ENCODE data around the gene HUWE1. TPM values are rescaled to one million over a fixed set of nuclear protein-coding genes. Genes with fewer than 3 reads are reported as not detected.
"Not testable (repeated sequence)": the region's sequence is repeated elsewhere in the genome, so short reads cannot be mapped to it uniquely, and the experiment has no call there.

The HUWE1 gene
- total and polyA plus RNA-seq, 7 donors = 34.4 to 253 (median 132) TPM

DNA sequence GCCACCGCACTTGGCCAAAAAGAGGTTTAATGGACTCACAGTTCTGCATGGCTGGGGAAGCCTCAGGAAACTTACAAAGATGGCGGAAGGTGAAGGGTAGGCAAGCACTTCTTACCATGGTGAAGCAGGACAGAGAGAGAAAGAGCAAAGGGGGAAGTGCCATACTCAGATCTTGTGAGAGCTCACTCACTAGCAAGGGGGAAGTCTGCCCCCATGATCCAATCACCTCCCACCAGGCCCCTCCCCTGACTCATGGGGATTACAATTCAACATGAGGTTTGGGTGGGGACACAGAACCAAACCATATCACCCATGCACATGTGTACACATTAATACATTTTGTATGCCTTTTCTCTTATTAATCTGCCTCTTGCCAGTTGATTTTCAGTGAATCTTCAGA is 175.2 kb downstream of the HUWE1 start:
- 94 to 100% (median 100%) methylated on average over 1 to 2 of the region's 2 CpGs for WGBS, 3 donors
- Histone ChIP-seq H3K27me3 (ENCODE audit: insufficient read depth in 3 of 3, low read length in 2 of 3) (peaks cover 0 to 4% (median 0%) of the 10 kb centered on the region in 3 donors), H3K36me3 (ENCODE audit: insufficient read depth in 1 of 2, low read depth in 1 of 2) (no peaks in the 10 kb centered on the region), H3K27ac (no peak overlapping the region), H3K4me1 (no peaks in the 10 kb centered on the region), H3K9me3 (no peaks in the 10 kb centered on the region), H3K4me3 (no peak overlapping the region)
- intact Hi-C loops (cut with DNase I) = no loop called here
- TF ChIP-seq, protein P1, sequence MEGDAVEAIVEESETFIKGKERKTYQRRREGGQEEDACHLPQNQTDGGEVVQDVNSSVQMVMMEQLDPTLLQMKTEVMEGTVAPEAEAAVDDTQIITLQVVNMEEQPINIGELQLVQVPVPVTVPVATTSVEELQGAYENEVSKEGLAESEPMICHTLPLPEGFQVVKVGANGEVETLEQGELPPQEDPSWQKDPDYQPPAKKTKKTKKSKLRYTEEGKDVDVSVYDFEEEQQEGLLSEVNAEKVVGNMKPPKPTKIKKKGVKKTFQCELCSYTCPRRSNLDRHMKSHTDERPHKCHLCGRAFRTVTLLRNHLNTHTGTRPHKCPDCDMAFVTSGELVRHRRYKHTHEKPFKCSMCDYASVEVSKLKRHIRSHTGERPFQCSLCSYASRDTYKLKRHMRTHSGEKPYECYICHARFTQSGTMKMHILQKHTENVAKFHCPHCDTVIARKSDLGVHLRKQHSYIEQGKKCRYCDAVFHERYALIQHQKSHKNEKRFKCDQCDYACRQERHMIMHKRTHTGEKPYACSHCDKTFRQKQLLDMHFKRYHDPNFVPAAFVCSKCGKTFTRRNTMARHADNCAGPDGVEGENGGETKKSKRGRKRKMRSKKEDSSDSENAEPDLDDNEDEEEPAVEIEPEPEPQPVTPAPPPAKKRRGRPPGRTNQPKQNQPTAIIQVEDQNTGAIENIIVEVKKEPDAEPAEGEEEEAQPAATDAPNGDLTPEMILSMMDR (IDR thresholded peaks at IDR 0.05) = no peak
- ATAC-seq (no peak), DNase-seq (no peak)

DNA sequence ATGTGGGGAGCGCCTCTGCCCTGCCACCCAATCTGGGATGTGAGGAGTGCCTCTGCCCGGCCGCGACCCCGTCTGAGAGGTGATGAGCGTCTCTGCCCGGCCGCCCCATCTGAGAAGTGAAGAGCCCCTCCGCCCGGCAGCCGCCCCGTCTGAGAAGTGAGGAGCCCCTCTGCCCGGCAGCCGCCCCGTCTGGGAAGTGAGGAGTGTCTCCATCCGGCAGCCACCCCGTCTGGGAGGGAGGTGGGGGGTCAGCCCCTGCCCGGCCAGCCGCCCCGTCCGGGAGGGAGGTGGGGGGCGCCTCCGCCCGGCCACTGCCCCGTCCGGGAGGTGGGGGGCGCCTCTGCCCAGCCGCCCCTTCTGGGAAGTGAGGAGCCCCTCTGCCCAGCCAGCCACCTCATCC is 182.5 kb downstream of the HUWE1 start:
- H3K4me1 ChIP-seq; ATAC-seq; H3K36me3 ChIP-seq (ENCODE audit: insufficient read depth in 1 of 2, low read depth in 1 of 2); H3K4me3 ChIP-seq; intact Hi-C loops (cut with DNase I); H3K9me3 ChIP-seq; H3K27me3 ChIP-seq (ENCODE audit: insufficient read depth in 3 of 3, low read length in 2 of 3); H3K27ac ChIP-seq; DNase-seq: not testable (repeated sequence)
- WGBS, 3 donors = 88 to 100% (median 93%) methylated on average over 5 to 19 of the region's 28 CpGs

DNA sequence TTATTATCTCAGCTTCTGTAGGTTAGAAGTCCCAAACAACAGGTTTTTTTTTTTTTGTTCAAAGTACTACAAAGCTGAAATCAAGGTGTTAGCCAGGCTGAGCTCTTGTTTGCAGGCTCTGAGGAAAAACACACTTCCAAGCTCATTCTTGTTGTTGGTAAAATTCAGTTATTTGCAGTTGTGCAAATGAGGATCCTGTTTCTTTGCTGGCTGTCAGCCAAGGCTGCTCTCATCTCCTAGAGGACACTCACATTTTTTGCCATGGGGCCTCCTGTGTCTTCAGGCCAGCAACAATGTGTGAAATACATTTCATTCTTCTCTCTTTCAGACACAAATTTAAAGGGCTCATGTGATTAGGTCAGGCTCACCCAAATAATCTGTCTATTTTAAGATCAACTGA is 192.1 kb downstream of the HUWE1 start:
- peaks cover 0 to 38% (median 0%) of the 10 kb centered on the region in 3 donors for H3K27me3 ChIP-seq (ENCODE audit: insufficient read depth in 3 of 3, low read length in 2 of 3)
- H3K4me1 ChIP-seq = no peaks in the 10 kb centered on the region
- H3K27ac ChIP-seq = no peak overlapping the region
- H3K9me3 ChIP-seq = no peaks in the 10 kb centered on the region
- H3K36me3 ChIP-seq (ENCODE audit: insufficient read depth in 1 of 2, low read depth in 1 of 2) = no peaks in the 10 kb centered on the region
- DNase-seq (no peak), ATAC-seq (no peak)
- TF ChIP-seq, protein P1 (IDR thresholded peaks at IDR 0.05) = no peak
- no peak overlapping the region for H3K4me3 ChIP-seq
- intact Hi-C loops (cut with DNase I) = no loop called here

DNA sequence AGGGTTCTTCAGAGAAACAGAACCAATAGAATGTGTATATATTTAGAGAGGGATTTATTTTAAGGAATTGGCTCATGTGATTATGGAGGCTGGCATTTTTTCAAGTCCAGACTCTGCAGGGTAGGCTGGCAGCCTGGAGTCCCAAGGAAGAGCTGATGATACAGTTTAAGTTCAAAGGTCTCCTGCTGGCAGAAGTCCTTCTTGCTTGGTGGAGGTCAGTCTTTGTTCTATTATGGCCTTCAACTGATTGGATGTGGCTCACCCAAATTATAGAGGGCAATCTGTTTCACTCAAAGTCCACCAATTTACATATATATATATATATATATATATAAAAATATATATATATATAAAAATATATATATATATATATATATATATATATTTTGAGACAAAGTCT is 200.2 kb downstream of the HUWE1 start:
- H3K9me3 ChIP-seq = no peaks in the 10 kb centered on the region
- TF ChIP-seq, protein P1 (IDR thresholded peaks at IDR 0.05) = no peak
- H3K36me3 ChIP-seq (ENCODE audit: insufficient read depth in 1 of 2, low read depth in 1 of 2) = no peaks in the 10 kb centered on the region
- intact Hi-C loops (cut with DNase I) = no loop called here
- no peak overlapping the region for H3K27ac ChIP-seq
- no peak overlapping the region for H3K4me3 ChIP-seq
- no peaks in the 10 kb centered on the region for H3K4me1 ChIP-seq
- DNase-seq (no peak), ATAC-seq (no peak)
- peaks cover 0 to 12% (median 0%) of the 10 kb centered on the region in 3 donors for H3K27me3 ChIP-seq (ENCODE audit: insufficient read depth in 3 of 3, low read length in 2 of 3)

DNA sequence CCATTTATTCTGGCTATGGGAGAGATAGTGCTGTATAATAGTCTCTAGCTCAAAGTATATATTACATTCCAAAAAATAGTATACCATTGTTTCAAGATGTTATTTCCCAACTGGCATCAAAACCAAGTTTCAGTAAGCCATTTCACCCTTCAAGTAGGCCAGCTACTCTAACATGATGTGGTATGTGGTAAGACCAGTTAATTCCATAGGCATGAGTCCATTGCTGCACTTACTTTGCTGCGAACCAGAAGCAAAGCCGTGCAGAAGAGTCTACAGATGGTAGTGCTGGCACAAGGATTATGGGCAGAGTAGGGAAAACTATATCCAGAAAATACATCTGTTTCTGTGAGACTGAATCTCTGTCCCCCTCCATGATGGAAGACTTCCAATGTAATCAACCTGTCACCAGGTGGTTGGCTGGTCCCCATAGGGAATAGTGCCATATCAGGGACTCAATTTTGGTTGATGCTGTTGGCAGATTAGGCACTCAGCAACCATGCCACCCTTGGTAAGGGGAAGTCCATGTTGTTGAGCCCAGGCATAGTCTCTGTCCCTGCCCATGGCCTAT is 202.6 kb downstream of the HUWE1 start:
- no peaks in the 10 kb centered on the region for H3K36me3 ChIP-seq (ENCODE audit: insufficient read depth in 1 of 2, low read depth in 1 of 2)
- H3K9me3 ChIP-seq = no peaks in the 10 kb centered on the region
- 72 to 82% (median 76%) methylated on average over 2 of the region's 2 CpGs for WGBS, 3 donors

More for the DNA sequence above, 202.6 kb downstream of the HUWE1 start:
- no peak overlapping the region for H3K4me3 ChIP-seq
- no peaks in the 10 kb centered on the region for H3K4me1 ChIP-seq
- H3K27ac ChIP-seq = no peak overlapping the region
- TF ChIP-seq, protein P1 (IDR thresholded peaks at IDR 0.05) = no peak
- DNase-seq (no peak), ATAC-seq (no peak)
- no peaks in the 10 kb centered on the region for H3K27me3 ChIP-seq (ENCODE audit: insufficient read depth in 3 of 3, low read length in 2 of 3)
- intact Hi-C loops (cut with DNase I) = no loop called here

Data from psoas muscle (tissue), 8 donors.